Measurements from ENCODE around the gene MBOAT1.

MBOAT1 gene

DNA sequence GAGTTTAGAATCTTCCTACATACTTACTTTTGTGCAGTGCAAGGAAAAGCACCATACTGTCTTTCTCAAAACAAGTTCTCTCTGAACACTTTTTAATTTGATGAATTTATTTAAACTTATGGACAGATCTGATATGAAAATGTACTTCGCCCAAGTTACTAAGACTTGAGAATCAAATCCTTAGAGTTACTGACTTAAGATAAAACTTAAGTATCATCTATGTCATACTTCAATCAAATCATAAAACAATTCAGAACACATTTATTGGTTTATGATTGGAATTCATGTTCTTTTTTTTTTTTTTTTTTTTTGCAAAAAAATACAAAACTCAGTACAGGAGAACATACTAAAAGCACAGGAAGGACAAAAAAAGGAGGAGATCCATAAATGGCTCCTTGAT, 77.7 kb downstream of the MBOAT1 start:
- no peak overlapping the region for H3K4me2 ChIP-seq (ENCODE audit: low read depth, low read length, poor library complexity, severe bottlenecking)
- no peak overlapping the region for H2AFZ ChIP-seq (ENCODE audit: low read length)
- H3K27me3 ChIP-seq (ENCODE audit: insufficient read depth, low read length, poor library complexity, severe bottlenecking) = no peaks in the 10 kb centered on the region
- no peaks in the 10 kb centered on the region for H4K20me1 ChIP-seq (ENCODE audit: insufficient read depth, low read length, poor library complexity, severe bottlenecking)
- H3K9me3 ChIP-seq (ENCODE audit: insufficient read depth, low read depth, low read length) = no peaks in the 10 kb centered on the region
- no peaks in the 10 kb centered on the region for H3F3A ChIP-seq (ENCODE audit: low read depth)
- H3K79me2 ChIP-seq (ENCODE audit: insufficient read depth, low read length) = no peaks in the 10 kb centered on the region
- no peaks in the 10 kb centered on the region for H3K36me3 ChIP-seq (ENCODE audit: insufficient read depth, low read length)
- peaks cover 27% of the 10 kb centered on the region for H3K4me1 ChIP-seq (ENCODE audit: insufficient read depth, low read length, poor library complexity, severe bottlenecking)
- H3K9ac ChIP-seq (ENCODE audit: low read depth, low read length, poor library complexity, severe bottlenecking) = no peak overlapping the region
- H3K9me2 ChIP-seq (replicated peaks; ENCODE audit: low read depth, low read length) = no peaks in the 10 kb centered on the region
- no peak for TF ChIP-seq CTCF (conservative IDR thresholded peaks at IDR 0.05; ENCODE audit: low read length)
- TF ChIP-seq EZH2phosphoT487 (IDR thresholded peaks at IDR 0.05; ENCODE audit: borderline replicate concordance) = no peak
- no peak overlapping the region for H3K4me3 ChIP-seq (ENCODE audit: low read length, poor library complexity, severe bottlenecking)

DNA sequence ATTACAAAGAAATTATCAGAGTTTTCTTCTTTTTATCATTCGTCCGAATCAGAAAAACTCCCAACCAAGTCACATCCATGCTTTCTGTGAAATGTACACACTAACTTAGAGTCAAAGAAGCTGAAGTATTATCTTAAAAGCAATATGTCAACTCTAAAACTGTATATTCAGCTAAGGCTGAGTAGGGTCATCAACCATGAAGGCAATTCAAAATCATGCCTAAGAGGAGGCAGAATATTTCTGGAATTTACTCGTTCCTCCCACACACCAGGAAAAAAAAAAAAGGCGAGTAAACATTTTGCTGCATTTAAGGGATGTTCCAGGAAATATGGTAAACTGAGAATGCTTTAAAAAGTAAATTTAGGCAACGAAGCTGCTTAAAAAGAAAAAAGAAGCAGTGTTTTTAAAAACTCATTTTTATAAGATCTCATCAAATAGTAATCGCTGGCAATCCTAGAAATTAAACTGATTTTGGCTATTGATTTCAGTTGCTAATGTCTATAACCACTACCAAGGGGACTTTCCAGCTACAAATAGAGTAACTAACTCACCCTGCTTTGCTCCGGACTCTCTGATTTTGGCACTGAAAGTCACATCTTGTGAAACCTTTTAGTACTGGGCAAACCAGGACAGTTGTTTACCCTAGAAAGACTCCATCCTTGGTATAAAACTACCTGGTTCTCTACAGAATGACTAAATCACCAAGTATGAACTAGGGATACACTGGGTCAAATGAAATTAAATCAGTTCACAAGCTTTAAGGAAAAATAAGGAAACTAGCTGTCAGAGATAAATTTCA, 82.8 kb downstream of the MBOAT1 start:
- Histone ChIP-seq H3K9me3 (ENCODE audit: insufficient read depth, low read depth, low read length) (no peaks in the 10 kb centered on the region), H3K4me3 (ENCODE audit: low read length, poor library complexity, severe bottlenecking) (no peak overlapping the region), H3K4me1 (ENCODE audit: insufficient read depth, low read length, poor library complexity, severe bottlenecking) (peaks cover 6% of the 10 kb centered on the region), H3K36me3 (ENCODE audit: insufficient read depth, low read length) (no peaks in the 10 kb centered on the region; the same call in 1 of the 2 replicates), H3K4me2 (ENCODE audit: low read depth, low read length, poor library complexity, severe bottlenecking) (no peak overlapping the region), H3F3A (ENCODE audit: low read depth) (no peaks in the 10 kb centered on the region), H3K9ac (ENCODE audit: low read depth, low read length, poor library complexity, severe bottlenecking) (no peak overlapping the region), H3K79me2 (ENCODE audit: insufficient read depth, low read length) (no peaks in the 10 kb centered on the region), H3K27me3 (ENCODE audit: insufficient read depth, low read length, poor library complexity, severe bottlenecking) (no peaks in the 10 kb centered on the region), H2AFZ (ENCODE audit: low read length) (no peak overlapping the region), H4K20me1 (ENCODE audit: insufficient read depth, low read length, poor library complexity, severe bottlenecking) (no peaks in the 10 kb centered on the region), H3K9me2 (replicated peaks; ENCODE audit: low read depth, low read length) (no peaks in the 10 kb centered on the region)
- TF ChIP-seq CTCF (conservative IDR thresholded peaks at IDR 0.05; ENCODE audit: low read length) (no peak), EZH2phosphoT487 (IDR thresholded peaks at IDR 0.05; ENCODE audit: borderline replicate concordance) (no peak)

DNA sequence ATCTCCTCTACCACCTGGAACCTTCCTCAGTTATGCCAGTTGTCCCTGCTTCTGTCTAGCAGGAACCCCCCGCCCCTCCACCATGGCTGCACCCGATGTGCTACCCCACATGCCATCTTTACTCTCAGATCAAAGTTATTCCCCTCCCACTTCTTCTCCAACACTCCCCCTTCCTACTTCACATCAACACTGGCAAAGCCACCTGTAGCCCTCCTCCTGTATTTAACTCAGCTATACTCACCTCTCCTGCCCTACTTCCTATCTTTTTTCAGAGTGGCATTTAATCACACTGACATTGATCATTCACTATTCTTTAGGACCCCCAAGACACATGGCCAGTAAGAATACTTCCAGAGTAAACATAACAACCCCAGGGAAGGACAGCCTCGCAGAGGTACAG, 84.3 kb downstream of the MBOAT1 start:
- Histone ChIP-seq H3F3A (ENCODE audit: low read depth) (no peaks in the 10 kb centered on the region), H3K4me3 (ENCODE audit: low read length, poor library complexity, severe bottlenecking) (no peak overlapping the region)

More for the DNA sequence above, 84.3 kb downstream of the MBOAT1 start:
- H3K4me2 ChIP-seq (ENCODE audit: low read depth, low read length, poor library complexity, severe bottlenecking) = no peak overlapping the region
- no peak for TF ChIP-seq EZH2phosphoT487 (IDR thresholded peaks at IDR 0.05; ENCODE audit: borderline replicate concordance)
- TF ChIP-seq CTCF (conservative IDR thresholded peaks at IDR 0.05; ENCODE audit: low read length) = no peak
- no peaks in the 10 kb centered on the region for H3K9me3 ChIP-seq (ENCODE audit: insufficient read depth, low read depth, low read length)
- no peaks in the 10 kb centered on the region for H3K27me3 ChIP-seq (ENCODE audit: insufficient read depth, low read length, poor library complexity, severe bottlenecking)
- H3K9me2 ChIP-seq (replicated peaks; ENCODE audit: low read depth, low read length) = no peaks in the 10 kb centered on the region
- no peaks in the 10 kb centered on the region; the same call in 1 of the 2 replicates for H3K36me3 ChIP-seq (ENCODE audit: insufficient read depth, low read length)
- H3K9ac ChIP-seq (ENCODE audit: low read depth, low read length, poor library complexity, severe bottlenecking) = no peak overlapping the region
- H2AFZ ChIP-seq (ENCODE audit: low read length) = no peak overlapping the region
- H4K20me1 ChIP-seq (ENCODE audit: insufficient read depth, low read length, poor library complexity, severe bottlenecking) = no peaks in the 10 kb centered on the region
- no peaks in the 10 kb centered on the region for H3K79me2 ChIP-seq (ENCODE audit: insufficient read depth, low read length)
- H3K4me1 ChIP-seq (ENCODE audit: insufficient read depth, low read length, poor library complexity, severe bottlenecking) = peaks cover 6% of the 10 kb centered on the region

Data from Loucy (cell line).